AG09319 (cell line): ENCODE measurements around the gene HDGFL2.

ENCODE experiments used
- DNase-seq: peaks from one replicate; pipeline ENCODE4 v3.0.0-alpha.2; 2010; ENCODE audit warnings: low read depth; ENCODE audit errors: extremely low read depth
- CTCF ChIP-seq: IDR thresholded peaks from 2 replicates; pipeline ENCODE4 v1.5.1; 2011; ENCODE audit warnings: low read depth, mild to moderate bottlenecking, inconsistent platforms, low read length, moderate library complexity

HDGFL2 gene

GRCh38 chr19:4550479-4551050 lies 78.5 kb downstream of the HDGFL2 start:
- TF ChIP-seq CTCF: no peak
- DNase-seq: no peak
